SK-N-DZ (cell line): ENCODE measurements around the gene TCOF1.
"Not testable (repeated sequence)": the region's sequence is repeated elsewhere in the genome, so short reads cannot be mapped to it uniquely, and the experiment has no call there.

ENCODE experiments used
- DNase-seq: peaks from one replicate; pipeline ENCODE4 v3.0.0-alpha.2; 2015; ENCODE audit warnings: low spot score

The TCOF1 gene

GRCh38 chr5:150422758-150423157 is 65.3 kb downstream of the TCOF1 start:
- no peak for DNase-seq

- DNase-seq: not testable (repeated sequence)
These were observed 68.7 kb downstream of the TCOF1 start for GRCh38 chr5:150426165-150426564.

GRCh38 chr5:150428106-150428876 is 70.8 kb downstream of the TCOF1 start:
- DNase-seq: no peak

GRCh38 chr5:150428978-150429377 is 71.5 kb downstream of the TCOF1 start:
- no peak for DNase-seq

- no peak for DNase-seq
These were observed 71.9 kb downstream of the TCOF1 start for GRCh38 chr5:150429410-150429873.

- DNase-seq: no peak
These were observed 73.6 kb downstream of the TCOF1 start for GRCh38 chr5:150431048-150431447.

- no peak for DNase-seq
These were observed 74.1 kb downstream of the TCOF1 start for GRCh38 chr5:150431574-150431973.

GRCh38 chr5:150434464-150434863 is 77.0 kb downstream of the TCOF1 start:
- DNase-seq: no peak

GRCh38 chr5:150436141-150436680 is 78.7 kb downstream of the TCOF1 start:
- DNase-seq: peak; percentile 87

- DNase-seq: peak; percentile 61
These were observed 81.5 kb downstream of the TCOF1 start for GRCh38 chr5:150438873-150439546.

- no peak for DNase-seq
These were observed 83.7 kb downstream of the TCOF1 start for GRCh38 chr5:150440948-150441812.

GRCh38 chr5:150441813-150442698 is 84.6 kb downstream of the TCOF1 start:
- DNase-seq: no peak

- no peak for DNase-seq
These were observed 85.2 kb downstream of the TCOF1 start for GRCh38 chr5:150442699-150443080.

GRCh38 chr5:150443242-150444075 is 86.0 kb downstream of the TCOF1 start:
- no peak for DNase-seq

- DNase-seq: no peak
These were observed 87.3 kb downstream of the TCOF1 start for GRCh38 chr5:150444770-150445169.

- no peak for DNase-seq
These were observed 88.6 kb downstream of the TCOF1 start for GRCh38 chr5:150446088-150446487.

- no peak for DNase-seq
These were observed 89.1 kb downstream of the TCOF1 start for GRCh38 chr5:150446583-150446982.

- DNase-seq: no peak
These were observed 89.7 kb downstream of the TCOF1 start for GRCh38 chr5:150447188-150447587.

- DNase-seq: no peak
These were observed 90.8 kb downstream of the TCOF1 start for GRCh38 chr5:150448334-150448733.
